Endodermal cell (in vitro differentiated cells): ENCODE measurements around the gene ARSA. TPM values are rescaled to one million over a fixed set of nuclear protein-coding genes. Genes with fewer than 3 reads are reported as not detected.

Experiments used
- DNase-seq: peaks from one replicate; pipeline ENCODE4 v3.0.0-alpha.2; 2017
- H3K27ac ChIP-seq: 2 replicates; pipeline ENCODE4 v1.5.1; 2013; ENCODE audit warnings: mild to moderate bottlenecking, low read depth, low read length, moderate library complexity
- H3K27me3 ChIP-seq: 2 replicates; pipeline ENCODE4 v1.6.1; 2013; ENCODE audit warnings: mild to moderate bottlenecking, low read length, moderate library complexity; ENCODE audit not compliant: insufficient read depth, control insufficient read depth, poor library complexity, severe bottlenecking
- H3K36me3 ChIP-seq: 2 replicates; pipeline ENCODE4 v1.7.0; 2013; ENCODE audit warnings: mild to moderate bottlenecking, low read length, moderate library complexity; ENCODE audit not compliant: control insufficient read depth, insufficient read depth
- H3K4me1 ChIP-seq: one replicate; pipeline ENCODE4 v1.7.0; 2013; ENCODE audit warnings: low read length; ENCODE audit not compliant: control insufficient read depth, insufficient read depth
- H3K4me3 ChIP-seq: 2 replicates; pipeline ENCODE4 v1.5.1; 2013; ENCODE audit warnings: mild to moderate bottlenecking, low read length, moderate library complexity
- H3K9ac ChIP-seq: 2 replicates; pipeline ENCODE4 v1.6.1; 2013; ENCODE audit warnings: mild to moderate bottlenecking, low read length, moderate library complexity; ENCODE audit not compliant: poor library complexity, severe bottlenecking; ENCODE audit errors: extremely low read depth
- H3K9me3 ChIP-seq: 2 replicates; pipeline ENCODE4 v1.6.1; 2013; ENCODE audit warnings: mild to moderate bottlenecking, low read length, moderate library complexity; ENCODE audit not compliant: control insufficient read depth
- H3K27ac Mint-ChIP-seq: 2 replicates; pipeline ENCODE4 v1.8.0; 2020; ENCODE audit warnings: mixed read lengths
- H3K27me3 Mint-ChIP-seq: 2 replicates; pipeline ENCODE4 v1.8.0; 2021; ENCODE audit warnings: mild to moderate bottlenecking, mixed read lengths; ENCODE audit not compliant: insufficient read depth
- H3K36me3 Mint-ChIP-seq: 2 replicates; pipeline ENCODE4 v1.8.0; 2020; ENCODE audit warnings: low read depth, mixed read lengths
- H3K4me1 Mint-ChIP-seq: 2 replicates; pipeline ENCODE4 v1.8.0; 2020; ENCODE audit warnings: mixed read lengths
- H3K4me3 Mint-ChIP-seq: 2 replicates; pipeline ENCODE4 v1.8.0; 2020; ENCODE audit warnings: mild to moderate bottlenecking, moderate library complexity, mixed read lengths
- H3K9me3 Mint-ChIP-seq: 2 replicates; pipeline ENCODE4 v1.8.0; 2020; ENCODE audit warnings: mild to moderate bottlenecking, mixed read lengths
- WGBS, 2 experiments: methylation state at CpG; one replicate each; pipeline versions ENCODE4 v1.1.5 to v1.1.7; 2013; ENCODE audit warnings: missing lambda C conversion rate in 2 of 2, mixed read lengths in 1 of 2; ENCODE audit not compliant: insufficient coverage in 1 of 2, insufficient read length in 1 of 2; 5-methylcytosine and 5-hydroxymethylcytosine counted together
- total RNA-seq, 2 donors: library from RNA; stranded (reverse); fragmentation: NEBNext Ultra II Directional in 1 of 2; extraction: Animal tissue kit (Norgen Biotek cat#: 25700) in 1 of 2; gene quantifications; 2 replicates in 1 of 2; 3 replicates in 1 of 2; pipeline ENCODE4 v1.2.1, GENCODE V29; 2021
- TF ChIP-seq, protein P1 (sequence below): fragments of 200-600 bp; sonication (generic); conservative IDR thresholded peaks from 2 replicates; pipeline ENCODE4 v1.5.0; 2021; ENCODE audit warnings: antibody characterized with exemption, mild to moderate bottlenecking

The ARSA gene
- total RNA-seq, 2 donors from 2014 or later, result 28.6 to 30.6 TPM

GRCh38 chr22:50624347-50625130 lies 3.4 kb downstream of the ARSA start:
- Histone ChIP-seq H3K27me3 (peaks cover 20% of the 10 kb centered on the region), H3K9me3 (no peaks in the 10 kb centered on the region), H3K9ac (no peak overlapping the region), H3K4me1 (peaks cover 4% of the 10 kb centered on the region), H3K27ac (no peak overlapping the region), H3K4me3 (no peak overlapping the region), H3K36me3 (no peaks in the 10 kb centered on the region)
- 88 to 92% methylated on average over 14 to 16 of the region's 16 CpGs for WGBS, 2 experiments
- H3K9me3 Mint-ChIP-seq, result no peaks in the 10 kb centered on the region
- no peak overlapping the region for H3K4me3 Mint-ChIP-seq
- TF ChIP-seq, protein P1, sequence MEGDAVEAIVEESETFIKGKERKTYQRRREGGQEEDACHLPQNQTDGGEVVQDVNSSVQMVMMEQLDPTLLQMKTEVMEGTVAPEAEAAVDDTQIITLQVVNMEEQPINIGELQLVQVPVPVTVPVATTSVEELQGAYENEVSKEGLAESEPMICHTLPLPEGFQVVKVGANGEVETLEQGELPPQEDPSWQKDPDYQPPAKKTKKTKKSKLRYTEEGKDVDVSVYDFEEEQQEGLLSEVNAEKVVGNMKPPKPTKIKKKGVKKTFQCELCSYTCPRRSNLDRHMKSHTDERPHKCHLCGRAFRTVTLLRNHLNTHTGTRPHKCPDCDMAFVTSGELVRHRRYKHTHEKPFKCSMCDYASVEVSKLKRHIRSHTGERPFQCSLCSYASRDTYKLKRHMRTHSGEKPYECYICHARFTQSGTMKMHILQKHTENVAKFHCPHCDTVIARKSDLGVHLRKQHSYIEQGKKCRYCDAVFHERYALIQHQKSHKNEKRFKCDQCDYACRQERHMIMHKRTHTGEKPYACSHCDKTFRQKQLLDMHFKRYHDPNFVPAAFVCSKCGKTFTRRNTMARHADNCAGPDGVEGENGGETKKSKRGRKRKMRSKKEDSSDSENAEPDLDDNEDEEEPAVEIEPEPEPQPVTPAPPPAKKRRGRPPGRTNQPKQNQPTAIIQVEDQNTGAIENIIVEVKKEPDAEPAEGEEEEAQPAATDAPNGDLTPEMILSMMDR, result no peak
- no peaks in the 10 kb centered on the region for H3K36me3 Mint-ChIP-seq
- peaks cover 18% of the 10 kb centered on the region for H3K27me3 Mint-ChIP-seq
- peaks cover 13% of the 10 kb centered on the region for H3K4me1 Mint-ChIP-seq
- no peak for DNase-seq
- H3K27ac Mint-ChIP-seq, result no peak overlapping the region

DNA sequence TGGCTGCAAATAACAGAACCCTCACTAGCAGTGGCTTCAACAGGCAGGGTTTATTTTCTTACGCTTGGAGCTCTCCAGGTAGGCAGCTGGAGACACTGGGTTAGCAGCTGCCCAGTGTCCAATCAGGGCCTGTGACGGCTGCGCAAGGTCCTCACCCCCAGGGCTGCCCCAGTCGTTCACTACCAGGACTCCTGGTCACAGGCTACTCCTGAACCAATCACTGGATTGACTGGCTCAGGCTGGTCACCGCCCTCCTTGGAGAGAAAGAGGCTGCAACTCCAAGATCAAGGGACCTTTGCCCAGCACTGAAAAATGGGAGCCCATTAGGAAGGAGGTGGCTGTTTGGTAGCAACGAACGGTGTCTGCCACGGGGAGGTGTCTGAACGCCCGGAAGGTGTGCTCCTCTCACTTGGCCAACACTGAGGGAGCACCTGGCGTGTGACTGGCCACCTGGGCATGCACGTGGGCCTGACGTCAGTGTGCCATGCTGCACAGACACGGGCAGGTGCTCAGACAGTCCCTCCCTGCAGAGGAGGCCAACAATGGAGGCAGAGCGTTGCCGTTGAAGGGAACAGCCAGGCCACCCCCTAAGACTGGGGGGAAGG lies 5.1 kb downstream of the ARSA start:
- TF ChIP-seq, protein P1, result no peak
- no peak overlapping the region for H3K27ac ChIP-seq
- H3K9me3 ChIP-seq, result no peaks in the 10 kb centered on the region
- Mint-ChIP-seq H3K9me3 (no peaks in the 10 kb centered on the region), H3K36me3 (no peaks in the 10 kb centered on the region), H3K4me1 (peaks cover 7% of the 10 kb centered on the region), H3K27me3 (peaks cover 19% of the 10 kb centered on the region), H3K27ac (no peak overlapping the region), H3K4me3 (no peak overlapping the region)
- H3K4me3 ChIP-seq, result no peak overlapping the region
- peaks cover 25% of the 10 kb centered on the region for H3K27me3 ChIP-seq
- H3K9ac ChIP-seq, result no peak overlapping the region
- DNase-seq, result peak; percentile 57
- 88 to 90% methylated on average over 6 to 16 of the region's 16 CpGs for WGBS, 2 experiments
- H3K4me1 ChIP-seq, result peaks cover 4% of the 10 kb centered on the region
- no peaks in the 10 kb centered on the region for H3K36me3 ChIP-seq

GRCh38 chr22:50621948-50622722 lies 5.8 kb downstream of the ARSA start:
- Histone ChIP-seq H3K4me3 (no peak overlapping the region), H3K9ac (no peak overlapping the region), H3K9me3 (no peaks in the 10 kb centered on the region), H3K27ac (no peak overlapping the region), H3K4me1 (peaks cover 2% of the 10 kb centered on the region), H3K36me3 (no peaks in the 10 kb centered on the region), H3K27me3 (peaks cover 25% of the 10 kb centered on the region)
- Mint-ChIP-seq H3K4me3 (no peak overlapping the region), H3K9me3 (no peaks in the 10 kb centered on the region), H3K36me3 (no peaks in the 10 kb centered on the region), H3K27ac (no peak overlapping the region), H3K4me1 (peaks cover 7% of the 10 kb centered on the region), H3K27me3 (peaks cover 22% of the 10 kb centered on the region)
- TF ChIP-seq, protein P1, result peak; percentile 59
- 58 to 73% methylated on average over 16 to 18 of the region's 18 CpGs for WGBS, 2 experiments
- peak; percentile 59 for DNase-seq
